ENCODE measurements around the gene PHF21B. TPM values are rescaled to one million over a fixed set of nuclear protein-coding genes. Genes with fewer than 3 reads are reported as not detected.

Gene PHF21B
- total RNA-seq, 1 donor = not detected

- H3K36me3 ChIP-seq (ENCODE audit: insufficient read depth, low read length) = no peaks in the 10 kb centered on the region
- DNase-seq (ENCODE audit: insufficient read length, low spot score, missing footprints) = peak; percentile 97
- no peak overlapping the region for H3K4me2 ChIP-seq (ENCODE audit: insufficient read depth, low read length)
- TF ChIP-seq CTCF (IDR thresholded peaks at IDR 0.05; ENCODE audit: extremely low read depth, low read depth, low read length) = peak; percentile 83
- H3K9me3 ChIP-seq (ENCODE audit: low read depth, low read length) = no peaks in the 10 kb centered on the region
- no peak overlapping the region for H2AFZ ChIP-seq (ENCODE audit: low read length)
- no peaks in the 10 kb centered on the region for H3K79me2 ChIP-seq (ENCODE audit: insufficient read depth, low read length)
- no peak overlapping the region for H3K4me3 ChIP-seq (ENCODE audit: insufficient read depth, low read length)
- H3K27me3 ChIP-seq (ENCODE audit: insufficient read depth, low read length) = peaks cover 25% of the 10 kb centered on the region
- H3K27ac ChIP-seq (ENCODE audit: low read depth, low read length) = no peak overlapping the region
- H4K20me1 ChIP-seq (ENCODE audit: insufficient read depth, low read length) = no peaks in the 10 kb centered on the region
- H3K4me1 ChIP-seq (ENCODE audit: insufficient read depth, low read length) = no peaks in the 10 kb centered on the region
These were observed 34.2 kb downstream of the PHF21B start for GRCh38 chr22:44975427-44976262.

GRCh38 chr22:44974454-44974853 is 35.4 kb downstream of the PHF21B start:
- peaks cover 18% of the 10 kb centered on the region for H3K27me3 ChIP-seq (ENCODE audit: insufficient read depth, low read length)
- no peaks in the 10 kb centered on the region for H3K4me1 ChIP-seq (ENCODE audit: insufficient read depth, low read length)
- no peak overlapping the region for H3K4me2 ChIP-seq (ENCODE audit: insufficient read depth, low read length)
- no peaks in the 10 kb centered on the region for H3K9me3 ChIP-seq (ENCODE audit: low read depth, low read length)
- H3K27ac ChIP-seq (ENCODE audit: low read depth, low read length) = no peak overlapping the region
- DNase-seq (ENCODE audit: insufficient read length, low spot score, missing footprints) = peak; percentile 46
- H2AFZ ChIP-seq (ENCODE audit: low read length) = no peak overlapping the region
- no peaks in the 10 kb centered on the region for H3K79me2 ChIP-seq (ENCODE audit: insufficient read depth, low read length)
- no peaks in the 10 kb centered on the region for H4K20me1 ChIP-seq (ENCODE audit: insufficient read depth, low read length)
- TF ChIP-seq CTCF (IDR thresholded peaks at IDR 0.05; ENCODE audit: extremely low read depth, low read depth, low read length) = no peak
- no peaks in the 10 kb centered on the region for H3K36me3 ChIP-seq (ENCODE audit: insufficient read depth, low read length)
- no peak overlapping the region for H3K4me3 ChIP-seq (ENCODE audit: insufficient read depth, low read length)

- no peak for TF ChIP-seq CTCF (IDR thresholded peaks at IDR 0.05; ENCODE audit: extremely low read depth, low read depth, low read length)
- H3K9me3 ChIP-seq (ENCODE audit: low read depth, low read length) = no peaks in the 10 kb centered on the region
These were observed 36.0 kb downstream of the PHF21B start for GRCh38 chr22:44973829-44974228.

DNA sequence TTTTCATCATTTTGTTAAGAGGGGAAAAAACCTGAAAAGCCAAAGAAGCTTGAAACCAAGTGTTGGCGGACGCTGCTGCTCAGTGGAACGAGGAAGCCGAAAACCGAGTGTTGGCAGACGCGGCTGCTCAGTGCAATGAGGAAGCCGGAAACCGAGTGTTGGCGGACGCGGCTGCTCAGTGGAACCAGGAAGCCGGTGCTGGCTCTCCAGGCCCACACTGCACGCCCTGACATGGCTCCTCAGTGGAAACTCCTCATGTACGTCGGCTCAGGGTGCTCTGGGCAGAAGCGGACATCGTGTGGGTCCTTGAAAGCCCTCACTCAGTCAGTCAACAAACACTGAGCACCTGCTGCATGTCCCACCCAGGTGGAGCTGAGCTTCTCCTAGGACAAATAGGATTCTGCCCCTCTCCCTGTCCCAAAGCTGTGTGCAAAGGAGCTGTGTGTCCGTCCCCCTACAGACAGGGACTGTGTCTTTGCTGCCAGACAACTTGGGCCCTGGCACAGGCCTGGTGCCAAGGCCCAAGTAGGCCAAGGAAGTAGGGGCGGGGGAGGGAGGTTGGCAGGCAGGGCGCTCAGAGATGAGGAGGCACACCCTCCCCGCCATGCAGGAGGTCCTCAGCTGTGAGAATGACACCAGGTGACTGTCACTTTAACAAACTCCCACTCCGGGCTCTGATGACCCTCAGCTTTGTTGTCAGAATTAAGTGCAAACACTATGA is 37.3 kb downstream of the PHF21B start:
- peak; percentile 73 for DNase-seq (ENCODE audit: insufficient read length, low spot score, missing footprints)
- no peaks in the 10 kb centered on the region for H3K79me2 ChIP-seq (ENCODE audit: insufficient read depth, low read length)
- no peak overlapping the region for H3K27ac ChIP-seq (ENCODE audit: low read depth, low read length)
- H3K4me2 ChIP-seq (ENCODE audit: insufficient read depth, low read length) = no peak overlapping the region
- no peaks in the 10 kb centered on the region for H3K36me3 ChIP-seq (ENCODE audit: insufficient read depth, low read length)
- no peaks in the 10 kb centered on the region for H3K9me3 ChIP-seq (ENCODE audit: low read depth, low read length)
- H3K4me1 ChIP-seq (ENCODE audit: insufficient read depth, low read length) = no peaks in the 10 kb centered on the region
- H2AFZ ChIP-seq (ENCODE audit: low read length) = no peak overlapping the region
- H3K4me3 ChIP-seq (ENCODE audit: insufficient read depth, low read length) = no peak overlapping the region
- H4K20me1 ChIP-seq (ENCODE audit: insufficient read depth, low read length) = no peaks in the 10 kb centered on the region
- no peak for TF ChIP-seq CTCF (IDR thresholded peaks at IDR 0.05; ENCODE audit: extremely low read depth, low read depth, low read length)
- peaks cover 4% of the 10 kb centered on the region for H3K27me3 ChIP-seq (ENCODE audit: insufficient read depth, low read length)

More at GRCh38 chr22:44973829-44974228, 36.0 kb downstream of the PHF21B start:
- Histone ChIP-seq H3K4me1 (ENCODE audit: insufficient read depth, low read length) (no peaks in the 10 kb centered on the region), H3K79me2 (ENCODE audit: insufficient read depth, low read length) (no peaks in the 10 kb centered on the region), H4K20me1 (ENCODE audit: insufficient read depth, low read length) (no peaks in the 10 kb centered on the region), H3K4me2 (ENCODE audit: insufficient read depth, low read length) (no peak overlapping the region), H3K36me3 (ENCODE audit: insufficient read depth, low read length) (no peaks in the 10 kb centered on the region), H3K27ac (ENCODE audit: low read depth, low read length) (no peak overlapping the region), H2AFZ (ENCODE audit: low read length) (no peak overlapping the region), H3K4me3 (ENCODE audit: insufficient read depth, low read length) (no peak overlapping the region), H3K27me3 (ENCODE audit: insufficient read depth, low read length) (peaks cover 12% of the 10 kb centered on the region)
- peak; percentile 66 for DNase-seq (ENCODE audit: insufficient read length, low spot score, missing footprints)
